HepG2 (cell line): Measurements from ENCODE around the gene MACROD2.

Experiments
- ASH2L ChIP-seq: fragments of 300-600, 200-600 bp; sonication (generic); IDR thresholded peaks from 2 replicates; pipeline ENCODE4 v1.7.0; 2017; ENCODE audit warnings: low read depth, mild to moderate bottlenecking, moderate library complexity, mixed read lengths, low read length; ENCODE audit not compliant: insufficient read length
- CTCF ChIP-seq: sonication (generic); formaldehyde crosslinking; IDR thresholded peaks from 2 replicates; pipeline ENCODE4 v1.5.0; 2020; ENCODE audit warnings: mild to moderate bottlenecking, missing genetic modification reagents, moderate library complexity
- IRF2 ChIP-seq: IDR thresholded peaks from 2 replicates; pipeline ENCODE4 v1.6.1; 2018; ENCODE audit warnings: missing genetic modification reagents, missing compliant biosample characterization
- MIXL1 ChIP-seq: IDR thresholded peaks from 2 replicates; pipeline ENCODE4 v1.6.1; 2016
- MTF2 ChIP-seq: sonication (generic); formaldehyde crosslinking; IDR thresholded peaks from 2 replicates; pipeline ENCODE4 v1.5.0; 2020; ENCODE audit warnings: missing genetic modification reagents, borderline replicate concordance
- MYC ChIP-seq: sonication (generic); formaldehyde crosslinking; IDR thresholded peaks from 2 replicates; pipeline ENCODE4 v1.9.0; 2021; ENCODE audit warnings: missing genetic modification reagents, borderline replicate concordance
- POLR2AphosphoS5 ChIP-seq: IDR thresholded peaks from 2 replicates; pipeline ENCODE4 v1.6.1; 2012; ENCODE audit warnings: low read depth, low read length
- ZBTB20 ChIP-seq: sonication (generic); formaldehyde crosslinking; IDR thresholded peaks from 2 replicates; pipeline ENCODE4 v1.8.1; 2023; ENCODE audit warnings: missing genetic modification reagents, low read depth, mild to moderate bottlenecking, borderline replicate concordance
- ZNF556 ChIP-seq: sonication (generic); formaldehyde crosslinking; IDR thresholded peaks from 2 replicates; pipeline ENCODE4 v1.4.0; 2020; ENCODE audit warnings: mild to moderate bottlenecking, missing genetic modification reagents, borderline replicate concordance
- ZNF703 ChIP-seq: sonication (generic); formaldehyde crosslinking; IDR thresholded peaks from 2 replicates; pipeline ENCODE4 v1.5.1; 2020; ENCODE audit warnings: missing genetic modification reagents, mild to moderate bottlenecking, moderate library complexity, borderline replicate concordance

- TF ChIP-seq ZNF703 (CRISPR knock-in tag) (no peak), CTCF (CRISPR knock-in tag) (no peak), IRF2 (CRISPR knock-in tag) (no peak), MYC (CRISPR knock-in tag) (no peak), MTF2 (CRISPR knock-in tag) (no peak), ASH2L (no peak), POLR2AphosphoS5 (no peak), ZNF556 (no peak), ZBTB20 (CRISPR knock-in tag) (no peak), MIXL1 (CRISPR knock-in tag) (no peak)
These were observed 821.8 kb downstream of the MACROD2 start for GRCh38 chr20:14817101-14817500.
